MM.1S (cell line): ENCODE measurements around the gene CACNB4.

ENCODE experiments used
- EZH2 ChIP-seq: fragments of 300-600 bp; sonication (generic); optimal IDR thresholded peaks from 2 replicates; pipeline ENCODE3; 2017; ENCODE audit warnings: low read depth, mild to moderate bottlenecking, antibody characterized with exemption, low read length, mixed read lengths
- TF ChIP-seq, protein P1 (sequence below): fragments of 300-600 bp; sonication (generic); IDR thresholded peaks from 2 replicates; pipeline ENCODE4 v1.5.1; 2016; ENCODE audit warnings: antibody characterized with exemption, low read length, mixed read lengths

DNA sequence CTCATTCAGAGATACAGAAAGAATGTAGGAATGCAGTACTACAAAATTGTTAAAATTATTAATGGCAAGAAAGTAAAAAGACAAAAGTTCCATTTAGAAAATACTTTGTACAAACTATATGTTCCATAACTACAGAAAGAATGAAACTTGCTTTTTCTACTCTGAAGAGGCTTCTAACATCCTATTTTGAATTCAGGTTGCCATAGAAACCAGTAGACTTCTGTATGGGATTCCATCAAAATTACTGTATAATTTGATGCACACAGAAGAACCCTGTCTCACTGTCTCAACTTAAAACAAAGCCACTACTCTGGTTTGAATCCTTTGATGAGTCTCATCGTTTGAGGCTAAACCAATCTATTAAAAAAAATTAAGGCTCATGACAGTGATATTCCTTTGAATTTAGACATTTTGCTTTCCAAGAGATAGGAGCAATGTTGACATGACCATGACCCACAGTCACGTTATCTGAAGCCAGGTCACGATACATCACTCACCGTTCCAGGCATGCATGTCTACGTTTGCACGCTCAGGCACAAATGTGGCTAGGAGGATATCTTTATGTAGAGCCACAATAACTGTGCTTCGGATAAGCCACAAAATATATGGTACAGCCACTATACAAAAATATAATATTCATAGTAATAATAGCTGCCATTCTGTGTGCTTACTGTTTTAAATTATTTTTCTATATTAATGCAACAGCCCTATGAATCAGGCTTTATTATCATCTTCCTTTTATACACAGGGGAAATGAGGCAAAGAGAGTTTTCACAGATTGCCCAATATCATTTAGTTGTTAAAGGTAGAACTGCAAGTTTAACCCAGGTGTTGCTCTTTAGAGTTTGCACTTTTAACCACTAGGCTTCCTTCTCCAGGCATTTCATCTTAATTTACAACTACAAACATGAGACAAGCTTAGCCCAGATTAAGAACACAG, 82.4 kb downstream of the CACNB4 start:
- TF ChIP-seq, protein P1, sequence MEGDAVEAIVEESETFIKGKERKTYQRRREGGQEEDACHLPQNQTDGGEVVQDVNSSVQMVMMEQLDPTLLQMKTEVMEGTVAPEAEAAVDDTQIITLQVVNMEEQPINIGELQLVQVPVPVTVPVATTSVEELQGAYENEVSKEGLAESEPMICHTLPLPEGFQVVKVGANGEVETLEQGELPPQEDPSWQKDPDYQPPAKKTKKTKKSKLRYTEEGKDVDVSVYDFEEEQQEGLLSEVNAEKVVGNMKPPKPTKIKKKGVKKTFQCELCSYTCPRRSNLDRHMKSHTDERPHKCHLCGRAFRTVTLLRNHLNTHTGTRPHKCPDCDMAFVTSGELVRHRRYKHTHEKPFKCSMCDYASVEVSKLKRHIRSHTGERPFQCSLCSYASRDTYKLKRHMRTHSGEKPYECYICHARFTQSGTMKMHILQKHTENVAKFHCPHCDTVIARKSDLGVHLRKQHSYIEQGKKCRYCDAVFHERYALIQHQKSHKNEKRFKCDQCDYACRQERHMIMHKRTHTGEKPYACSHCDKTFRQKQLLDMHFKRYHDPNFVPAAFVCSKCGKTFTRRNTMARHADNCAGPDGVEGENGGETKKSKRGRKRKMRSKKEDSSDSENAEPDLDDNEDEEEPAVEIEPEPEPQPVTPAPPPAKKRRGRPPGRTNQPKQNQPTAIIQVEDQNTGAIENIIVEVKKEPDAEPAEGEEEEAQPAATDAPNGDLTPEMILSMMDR, result no peak
- TF ChIP-seq EZH2, result no peak
